ENCODE data around the gene SCGB1A1. TPM values are rescaled to one million over a fixed set of nuclear protein-coding genes. Genes with fewer than 3 reads are reported as not detected.
A peak's percentile ranks its signal among the peaks of the same experiment; 100 is the strongest.

The SCGB1A1 gene
- total and polyA plus RNA-seq, 8 donors = 3.5 to 397 (median 19.0) TPM

GRCh38 chr11:62419314-62419929 lies 589 bp downstream of the SCGB1A1 start:
- no peaks in the 10 kb centered on the region for H3K9me3 ChIP-seq
- H3K27me3 ChIP-seq = no peaks in the 10 kb centered on the region
- TF ChIP-seq, protein P1, sequence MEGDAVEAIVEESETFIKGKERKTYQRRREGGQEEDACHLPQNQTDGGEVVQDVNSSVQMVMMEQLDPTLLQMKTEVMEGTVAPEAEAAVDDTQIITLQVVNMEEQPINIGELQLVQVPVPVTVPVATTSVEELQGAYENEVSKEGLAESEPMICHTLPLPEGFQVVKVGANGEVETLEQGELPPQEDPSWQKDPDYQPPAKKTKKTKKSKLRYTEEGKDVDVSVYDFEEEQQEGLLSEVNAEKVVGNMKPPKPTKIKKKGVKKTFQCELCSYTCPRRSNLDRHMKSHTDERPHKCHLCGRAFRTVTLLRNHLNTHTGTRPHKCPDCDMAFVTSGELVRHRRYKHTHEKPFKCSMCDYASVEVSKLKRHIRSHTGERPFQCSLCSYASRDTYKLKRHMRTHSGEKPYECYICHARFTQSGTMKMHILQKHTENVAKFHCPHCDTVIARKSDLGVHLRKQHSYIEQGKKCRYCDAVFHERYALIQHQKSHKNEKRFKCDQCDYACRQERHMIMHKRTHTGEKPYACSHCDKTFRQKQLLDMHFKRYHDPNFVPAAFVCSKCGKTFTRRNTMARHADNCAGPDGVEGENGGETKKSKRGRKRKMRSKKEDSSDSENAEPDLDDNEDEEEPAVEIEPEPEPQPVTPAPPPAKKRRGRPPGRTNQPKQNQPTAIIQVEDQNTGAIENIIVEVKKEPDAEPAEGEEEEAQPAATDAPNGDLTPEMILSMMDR (IDR thresholded peaks at IDR 0.05) = no peak
- peak; percentile 39 for ATAC-seq
- peak overlapping the region in 1 of 2 donors; percentile 62 for H3K27ac ChIP-seq
- no peak overlapping the region for H3K4me3 ChIP-seq
- H3K4me1 ChIP-seq = peaks cover 1 to 4% of the 10 kb centered on the region in 2 donors
- intact Hi-C loops (cut with DNase I) = no loop called here
- H3K36me3 ChIP-seq = no peaks in the 10 kb centered on the region
- DNase-seq = peak in 2 of 4 donors; percentile 95 to 96

DNA sequence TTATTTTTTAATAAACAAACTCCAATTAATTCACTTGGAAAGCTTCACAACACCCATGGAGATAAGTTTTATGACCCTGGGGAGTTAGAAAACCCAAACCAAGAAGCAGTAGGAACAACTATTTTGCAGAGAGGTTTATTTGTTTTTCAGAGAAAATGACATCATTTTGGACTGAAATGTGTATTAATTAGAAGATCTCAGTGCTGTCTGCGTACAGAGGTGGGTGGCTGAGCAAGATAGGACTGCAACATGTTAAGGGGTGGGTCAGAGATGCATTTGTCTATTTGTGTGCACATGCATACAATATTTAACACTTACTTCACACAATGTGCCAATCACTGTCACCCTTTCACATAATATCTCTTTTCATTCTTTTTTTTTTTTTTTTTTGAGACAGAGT lies 1.1 kb downstream of the SCGB1A1 start:
- Histone ChIP-seq H3K4me1 (peaks cover 4 to 7% of the 10 kb centered on the region in 2 donors), H3K27me3 (no peaks in the 10 kb centered on the region), H3K36me3 (no peaks in the 10 kb centered on the region), H3K9me3 (no peaks in the 10 kb centered on the region), H3K4me3 (no peak overlapping the region), H3K27ac (peak overlapping the region in 1 of 2 donors; percentile 62)
- TF ChIP-seq, protein P1 (IDR thresholded peaks at IDR 0.05) = no peak
- ATAC-seq = no peak
- no peak for DNase-seq
- intact Hi-C loops (cut with DNase I) = loop anchor here in 1 of 2 donors (5.0 kb wide), 1 partner anchor 122 kb away; no protein-coding TSS in a partner anchor

GRCh38 chr11:62420882-62421281 lies 2.0 kb downstream of the SCGB1A1 start:
- Histone ChIP-seq H3K9me3 (no peaks in the 10 kb centered on the region), H3K27ac (no peak overlapping the region), H3K36me3 (no peaks in the 10 kb centered on the region), H3K4me3 (no peak overlapping the region), H3K4me1 (peaks cover 4 to 14% of the 10 kb centered on the region in 2 donors), H3K27me3 (no peaks in the 10 kb centered on the region)
- intact Hi-C loops (cut with DNase I) = loop anchor here in 1 of 2 donors (5.0 kb wide), 1 partner anchor 121 kb away; no protein-coding TSS in a partner anchor
- TF ChIP-seq, protein P1 (IDR thresholded peaks at IDR 0.05) = no peak
- ATAC-seq (no peak), DNase-seq (no peak)

DNA sequence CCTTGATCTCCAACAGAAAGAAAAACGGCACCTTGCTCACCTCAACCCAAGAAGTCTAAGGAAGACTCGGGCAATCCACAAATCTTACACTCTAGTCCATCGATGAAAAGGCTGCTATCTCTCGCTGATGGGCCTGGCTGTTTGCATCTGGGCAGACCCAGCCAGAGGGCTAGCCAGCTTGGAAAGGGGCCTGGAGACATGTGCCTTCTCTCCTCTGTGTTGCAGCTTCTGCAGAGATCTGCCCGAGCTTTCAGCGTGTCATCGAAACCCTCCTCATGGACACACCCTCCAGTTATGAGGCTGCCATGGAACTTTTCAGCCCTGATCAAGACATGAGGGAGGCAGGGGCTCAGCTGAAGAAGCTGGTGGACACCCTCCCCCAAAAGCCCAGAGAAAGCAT lies 3.2 kb downstream of the SCGB1A1 start:
- no peak overlapping the region for H3K4me3 ChIP-seq
- TF ChIP-seq, protein P1 (IDR thresholded peaks at IDR 0.05) = no peak
- no peak for ATAC-seq
- no peaks in the 10 kb centered on the region for H3K27me3 ChIP-seq
- intact Hi-C loops (cut with DNase I) = loop anchor here in 1 of 2 donors (5.0 kb wide), 1 partner anchor 120 kb away; no protein-coding TSS in a partner anchor
- no peaks in the 10 kb centered on the region for H3K36me3 ChIP-seq
- DNase-seq = no peak
- no peak overlapping the region for H3K27ac ChIP-seq
- H3K9me3 ChIP-seq = no peaks in the 10 kb centered on the region
- peaks cover 4 to 21% of the 10 kb centered on the region in 2 donors for H3K4me1 ChIP-seq

DNA sequence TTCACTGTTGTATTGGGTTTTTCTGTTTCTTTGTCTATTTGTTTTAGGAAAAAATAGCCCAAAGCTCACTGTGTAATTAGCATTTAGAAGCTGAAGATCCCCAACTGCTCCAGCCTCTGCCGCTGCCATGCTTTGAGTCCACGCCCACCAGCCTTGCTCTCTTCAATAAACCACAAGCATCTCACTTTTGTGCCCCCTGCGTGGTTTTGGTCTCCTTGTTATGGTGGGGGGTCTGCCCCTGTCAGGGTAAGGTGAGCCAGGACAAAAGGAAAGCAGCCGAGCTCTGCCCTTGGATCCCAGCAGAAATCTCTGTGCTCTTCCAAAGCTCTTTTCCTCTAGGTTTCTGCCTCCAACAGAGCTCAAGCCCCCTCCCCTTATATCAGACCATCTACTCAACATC lies 4.2 kb downstream of the SCGB1A1 start:
- Histone ChIP-seq H3K36me3 (no peaks in the 10 kb centered on the region), H3K9me3 (no peaks in the 10 kb centered on the region), H3K27me3 (no peaks in the 10 kb centered on the region), H3K4me3 (no peak overlapping the region), H3K4me1 (peaks cover 6 to 32% of the 10 kb centered on the region in 2 donors), H3K27ac (no peak overlapping the region)
- TF ChIP-seq, protein P1 (IDR thresholded peaks at IDR 0.05) = no peak
- intact Hi-C loops (cut with DNase I) = loop anchor here in 1 of 2 donors (5.0 kb wide), 1 partner anchor 119 kb away; no protein-coding TSS in a partner anchor
- ATAC-seq = no peak
- no peak for DNase-seq
